ENCODE data around the gene PACS1.

Gene PACS1

GRCh38 chr11:66186470-66186869 is 116.4 kb downstream of the PACS1 start:
- Histone ChIP-seq H3K36me3 (ENCODE audit: insufficient read depth, low read length) (no peaks in the 10 kb centered on the region), H3K79me2 (ENCODE audit: insufficient read depth, low read length) (no peaks in the 10 kb centered on the region), H4K20me1 (ENCODE audit: insufficient read depth, low read length, poor library complexity, severe bottlenecking) (no peaks in the 10 kb centered on the region), H3K27me3 (ENCODE audit: insufficient read depth, low read length, poor library complexity, severe bottlenecking) (no peaks in the 10 kb centered on the region), H3K4me1 (ENCODE audit: insufficient read depth, low read length, poor library complexity, severe bottlenecking) (no peaks in the 10 kb centered on the region), H3K4me3 (ENCODE audit: low read length, poor library complexity, severe bottlenecking) (no peak overlapping the region), H3K9ac (ENCODE audit: low read depth, low read length, poor library complexity, severe bottlenecking) (no peak overlapping the region), H2AFZ (ENCODE audit: low read length) (no peak overlapping the region), H3K4me2 (ENCODE audit: low read depth, low read length, poor library complexity, severe bottlenecking) (no peak overlapping the region), H3F3A (ENCODE audit: low read depth) (no peaks in the 10 kb centered on the region), H3K9me3 (ENCODE audit: insufficient read depth, low read depth, low read length) (no peaks in the 10 kb centered on the region), H3K9me2 (replicated peaks; ENCODE audit: low read depth, low read length) (no peaks in the 10 kb centered on the region)
- TF ChIP-seq CTCF (conservative IDR thresholded peaks at IDR 0.05; ENCODE audit: low read length) (no peak), EZH2phosphoT487 (IDR thresholded peaks at IDR 0.05; ENCODE audit: borderline replicate concordance) (no peak)

- H3K27me3 ChIP-seq (ENCODE audit: insufficient read depth, low read length, poor library complexity, severe bottlenecking), result no peaks in the 10 kb centered on the region
- TF ChIP-seq CTCF (conservative IDR thresholded peaks at IDR 0.05; ENCODE audit: low read length) (no peak), EZH2phosphoT487 (IDR thresholded peaks at IDR 0.05; ENCODE audit: borderline replicate concordance) (no peak)
- H3K4me3 ChIP-seq (ENCODE audit: low read length, poor library complexity, severe bottlenecking), result no peak overlapping the region
- no peak overlapping the region for H3K9ac ChIP-seq (ENCODE audit: low read depth, low read length, poor library complexity, severe bottlenecking)
- no peak overlapping the region for H2AFZ ChIP-seq (ENCODE audit: low read length)
- H3K4me1 ChIP-seq (ENCODE audit: insufficient read depth, low read length, poor library complexity, severe bottlenecking), result no peaks in the 10 kb centered on the region
- H3K79me2 ChIP-seq (ENCODE audit: insufficient read depth, low read length), result no peaks in the 10 kb centered on the region
- no peaks in the 10 kb centered on the region for H3K9me2 ChIP-seq (replicated peaks; ENCODE audit: low read depth, low read length)
- no peaks in the 10 kb centered on the region for H3F3A ChIP-seq (ENCODE audit: low read depth)
- no peaks in the 10 kb centered on the region for H3K9me3 ChIP-seq (ENCODE audit: insufficient read depth, low read depth, low read length)
- H3K4me2 ChIP-seq (ENCODE audit: low read depth, low read length, poor library complexity, severe bottlenecking), result no peak overlapping the region
- H3K36me3 ChIP-seq (ENCODE audit: insufficient read depth, low read length), result no peaks in the 10 kb centered on the region
- no peaks in the 10 kb centered on the region for H4K20me1 ChIP-seq (ENCODE audit: insufficient read depth, low read length, poor library complexity, severe bottlenecking)
Observed at GRCh38 chr11:66187453-66187852, 117.4 kb downstream of the PACS1 start.

GRCh38 chr11:66188580-66188979 is 118.5 kb downstream of the PACS1 start:
- TF ChIP-seq EZH2phosphoT487 (IDR thresholded peaks at IDR 0.05; ENCODE audit: borderline replicate concordance) (no peak), CTCF (conservative IDR thresholded peaks at IDR 0.05; ENCODE audit: low read length) (no peak)
- Histone ChIP-seq H3K27me3 (ENCODE audit: insufficient read depth, low read length, poor library complexity, severe bottlenecking) (no peaks in the 10 kb centered on the region), H3K36me3 (ENCODE audit: insufficient read depth, low read length) (0 out of 2 replicates have a peak, but pooled peaks cover 4% of the 10 kb centered on the region), H3K9me2 (replicated peaks; ENCODE audit: low read depth, low read length) (no peaks in the 10 kb centered on the region), H3K9ac (ENCODE audit: low read depth, low read length, poor library complexity, severe bottlenecking) (no peak overlapping the region), H3K79me2 (ENCODE audit: insufficient read depth, low read length) (no peaks in the 10 kb centered on the region), H3K4me2 (ENCODE audit: low read depth, low read length, poor library complexity, severe bottlenecking) (no peak overlapping the region), H4K20me1 (ENCODE audit: insufficient read depth, low read length, poor library complexity, severe bottlenecking) (no peaks in the 10 kb centered on the region), H3K9me3 (ENCODE audit: insufficient read depth, low read depth, low read length) (no peaks in the 10 kb centered on the region), H2AFZ (ENCODE audit: low read length) (no peak overlapping the region), H3K4me3 (ENCODE audit: low read length, poor library complexity, severe bottlenecking) (no peak overlapping the region), H3F3A (ENCODE audit: low read depth) (no peaks in the 10 kb centered on the region), H3K4me1 (ENCODE audit: insufficient read depth, low read length, poor library complexity, severe bottlenecking) (no peaks in the 10 kb centered on the region)
